Sciatic nerve (tissue), 2 donors: ENCODE measurements around the gene VAMP8. TPM values are rescaled to one million over a fixed set of nuclear protein-coding genes. Genes with fewer than 3 reads are reported as not detected.
A peak's percentile ranks its signal among the peaks of the same experiment; 100 is the strongest.
"Not testable (repeated sequence)": the region's sequence is repeated elsewhere in the genome, so short reads cannot be mapped to it uniquely, and the experiment has no call there.

ENCODE experiments used
- ATAC-seq: fragments of 200-7000 bp; cut with Tn5 transposase; one replicate; pipeline ENCODE4 v1.9.1; 2020; ENCODE audit warnings: mild to moderate bottlenecking, moderate library complexity
- DNase-seq: peaks from one replicate; pipeline ENCODE4 v3.0.0-alpha.2; 2020; ENCODE audit warnings: low spot score
- intact Hi-C: fragments of 100-400 bp; cut with DNase I; formaldehyde crosslinking; loops from one replicate; pipeline ENCODE4 v1.14.2; 2022
- total RNA-seq: library from RNA; stranded (reverse); fragmentation: NEBNext Ultra II Directional; extraction: Animal tissue kit (Norgen Biotek cat#: 25700); gene quantifications from one replicate; pipeline ENCODE4 v1.2.1, GENCODE V29; 2021
- donor health status: DM: no; HTN: no; CAD: no.
- donor health status: DM: no; HTN: no; CAD: no.

VAMP8 gene
- total RNA-seq, 1 donor from 2014 or later: 31.1 TPM

GRCh38 chr2:85544915-85545779 is 32.2 kb upstream of the VAMP8 start:
- ATAC-seq, intact Hi-C loops, DNase-seq: not testable (repeated sequence)

GRCh38 chr2:85545780-85546240 is 31.6 kb upstream of the VAMP8 start:
- DNase-seq (no peak), ATAC-seq (no peak)
- intact Hi-C loops: no loop called here

- intact Hi-C loops: no loop called here
- ATAC-seq: no peak
Observed at GRCh38 chr2:85547089-85547858, 30.1 kb upstream of the VAMP8 start.

GRCh38 chr2:85547859-85548607 is 29.4 kb upstream of the VAMP8 start:
- intact Hi-C loops: no loop called here
- no peak for DNase-seq
- no peak for ATAC-seq

More at GRCh38 chr2:85547089-85547858, 30.1 kb upstream of the VAMP8 start:
- no peak for DNase-seq

GRCh38 chr2:85548608-85548900 is 28.8 kb upstream of the VAMP8 start:
- intact Hi-C loops: no loop called here
- no peak for ATAC-seq
- no peak for DNase-seq

GRCh38 chr2:85549095-85549494 is 28.3 kb upstream of the VAMP8 start:
- DNase-seq (no peak), ATAC-seq (no peak)
- intact Hi-C loops: no loop called here

- no peak for DNase-seq
- intact Hi-C loops: no loop called here
- ATAC-seq: no peak
Observed at GRCh38 chr2:85549826-85550225, 27.6 kb upstream of the VAMP8 start.

- intact Hi-C loops: no loop called here
- DNase-seq: no peak
Observed at GRCh38 chr2:85550486-85550885, 26.9 kb upstream of the VAMP8 start.

GRCh38 chr2:85551698-85552678 is 25.4 kb upstream of the VAMP8 start:
- peak; percentile 82 for ATAC-seq
- peak; percentile 90 for DNase-seq
- intact Hi-C loops: loop anchor here (2.0 kb wide), 1 partner anchor 131 kb away; no protein-coding TSS in a partner anchor

More at GRCh38 chr2:85550486-85550885, 26.9 kb upstream of the VAMP8 start:
- peak; percentile 45 for ATAC-seq

GRCh38 chr2:85553184-85553583 is 24.2 kb upstream of the VAMP8 start:
- DNase-seq: no peak
- no peak for ATAC-seq
- intact Hi-C loops: loop anchor here (2.0 kb wide), 1 partner anchor 132 kb away; no protein-coding TSS in a partner anchor

- intact Hi-C loops: no loop called here
- DNase-seq (no peak), ATAC-seq (no peak)
Observed at GRCh38 chr2:85554980-85555612, 22.3 kb upstream of the VAMP8 start.

GRCh38 chr2:85557130-85557529 is 20.3 kb upstream of the VAMP8 start:
- intact Hi-C loops: no loop called here
- ATAC-seq (no peak), DNase-seq (no peak)

GRCh38 chr2:85558160-85558559 is 19.2 kb upstream of the VAMP8 start:
- ATAC-seq (no peak), DNase-seq (no peak)
- intact Hi-C loops: no loop called here

- DNase-seq, intact Hi-C loops, ATAC-seq: not testable (repeated sequence)
Observed at GRCh38 chr2:85560403-85560726, 17.0 kb upstream of the VAMP8 start.

- DNase-seq (no peak), ATAC-seq (peak; percentile 53)
- intact Hi-C loops: no loop called here
Observed at GRCh38 chr2:85560812-85561279, 16.5 kb upstream of the VAMP8 start.

- intact Hi-C loops: no loop called here
- ATAC-seq: peak; percentile 97
- DNase-seq: peak; percentile 98
Observed at GRCh38 chr2:85561280-85562212, 15.8 kb upstream of the VAMP8 start, which contains the start of gene GGCX. GGCX (minus strand) TSS chr2:85561493; CDS start chr2:85561428, 65 bp downstream.

GRCh38 chr2:85564144-85564563 is 13.2 kb upstream of the VAMP8 start:
- ATAC-seq (no peak), DNase-seq (no peak)
- intact Hi-C loops: no loop called here
